A673 (cell line): Measurements from ENCODE around the gene TRIM14. TPM values are rescaled to one million over a fixed set of nuclear protein-coding genes. Genes with fewer than 3 reads are reported as not detected.

Experiments used
- BruUV-seq: library from RNA; stranded (reverse); fragments of 400-500 nt; replicated peaks from 2 replicates; lab custom pipeline; 2021; lab: Mats Ljungman, UMichigan
- CTCF ChIA-PET: fragments of 300-600 bp; sonication (Branson Sonifier 250); formaldehyde crosslinking; loops from one replicate; lab custom pipeline; 2022; ENCODE audit warnings: antibody characterized with exemption; lab: Charles Lee
- POLR2A ChIA-PET: fragments of 300-600 bp; sonication (Branson Sonifier 250); formaldehyde crosslinking; loops from one replicate; lab custom pipeline; 2022; ENCODE audit warnings: antibody characterized with exemption; ENCODE audit not compliant: low non-redundant PET; lab: Charles Lee
- DNase-seq: peaks from one replicate; pipeline ENCODE4 v3.0.0-alpha.2; 2015; ENCODE audit warnings: low spot score
- H3K27ac ChIP-seq: fragments of 200-600 bp; sonication (generic); 2 replicates; pipeline ENCODE4 v1.5.1; 2016; ENCODE audit warnings: mixed run types, low read depth, mild to moderate bottlenecking, mixed read lengths, antibody characterized with exemption, low read length; ENCODE audit not compliant: poor library complexity, severe bottlenecking
- H3K27me3 ChIP-seq: fragments of 200-600 bp; sonication (generic); replicated peaks from 2 replicates; pipeline ENCODE4 v1.6.1; 2017; ENCODE audit warnings: mixed run types, low read depth, mild to moderate bottlenecking, mixed read lengths, antibody characterized with exemption, low read length; ENCODE audit not compliant: insufficient read depth, poor library complexity
- H3K36me3 ChIP-seq: fragments of 200-600 bp; sonication (generic); 2 replicates; pipeline ENCODE4 v1.6.1; 2016; ENCODE audit warnings: mixed run types, mild to moderate bottlenecking, mixed read lengths, antibody characterized with exemption, low read length; ENCODE audit not compliant: insufficient read depth, poor library complexity, severe bottlenecking
- H3K4me1 ChIP-seq: fragments of 200-600 bp; sonication (generic); 2 replicates; pipeline ENCODE4 v1.6.1; 2017; ENCODE audit warnings: mixed run types, mild to moderate bottlenecking, mixed read lengths, antibody characterized with exemption, low read length; ENCODE audit not compliant: insufficient read depth, poor library complexity, severe bottlenecking
- H3K4me3 ChIP-seq: fragments of 200-600 bp; sonication (generic); 2 replicates; pipeline ENCODE4 v1.5.1; 2016; ENCODE audit warnings: low read depth, mixed run types, mild to moderate bottlenecking, mixed read lengths, low read length; ENCODE audit not compliant: poor library complexity, severe bottlenecking
- H3K9me3 ChIP-seq: fragments of 200-600 bp; sonication (generic); 2 replicates; pipeline ENCODE4 v1.6.1; 2016; ENCODE audit warnings: mixed run types, low read depth, mild to moderate bottlenecking, mixed read lengths, antibody characterized with exemption, low read length; ENCODE audit not compliant: poor library complexity, severe bottlenecking
- CTCF ChIP-seq: fragments of 300-800, 200-600 bp; sonication (generic); conservative IDR thresholded peaks from 2 replicates; pipeline ENCODE4 v1.5.1; 2017; ENCODE audit warnings: low read depth, mild to moderate bottlenecking, antibody characterized with exemption, low read length, moderate library complexity, mixed read lengths
- EZH2 ChIP-seq: fragments of 200-600 bp; sonication (generic); IDR thresholded peaks from 2 replicates; pipeline ENCODE4 v1.6.1; 2017; ENCODE audit warnings: borderline replicate concordance, low read depth, mild to moderate bottlenecking, mixed read lengths, antibody characterized with exemption, low read length; ENCODE audit not compliant: poor library complexity, severe bottlenecking
- intact Hi-C: fragments of 100-400 bp; cut with micrococcal nuclease; formaldehyde crosslinking; loops from one replicate; pipeline ENCODE4 v1.10.0; 2022; ENCODE audit not compliant: unreplicated experiment
- total RNA-seq: library from RNA; stranded (reverse); gene quantifications from 2 replicates; pipeline ENCODE4 v1.2.3, GENCODE V29; 2021

Gene TRIM14
- total RNA-seq, 1 experiment from 2014 or later: 3.8 TPM

GRCh38 chr9:98101868-98102273 is 17.2 kb downstream of the TRIM14 start:
- Histone ChIP-seq H3K27ac (no peak overlapping the region), H3K9me3 (no peaks in the 10 kb centered on the region), H3K36me3 (no peaks in the 10 kb centered on the region), H3K27me3 (no peaks in the 10 kb centered on the region), H3K4me1 (no peaks in the 10 kb centered on the region), H3K4me3 (no peak overlapping the region)
- intact Hi-C loops: no loop called here
- TF ChIP-seq CTCF (no peak), EZH2 (no peak)
- POLR2A ChIA-PET: no interaction called here
- no TSS peak for BruUV-seq
- CTCF ChIA-PET: no interaction called here
- DNase-seq: no peak

- Histone ChIP-seq H3K4me1 (no peaks in the 10 kb centered on the region), H3K27me3 (no peaks in the 10 kb centered on the region), H3K27ac (no peak overlapping the region), H3K36me3 (no peaks in the 10 kb centered on the region), H3K4me3 (no peak overlapping the region), H3K9me3 (no peaks in the 10 kb centered on the region)
- TF ChIP-seq CTCF (no peak), EZH2 (no peak)
- ChIA-PET POLR2A (no interaction called here), CTCF (no interaction called here)
- intact Hi-C loops: no loop called here
- no peak for DNase-seq
- BruUV-seq: no TSS peak
Measured at GRCh38 chr9:98101416-98101815, 17.6 kb downstream of the TRIM14 start.

GRCh38 chr9:98100456-98100855 is 18.6 kb downstream of the TRIM14 start:
- no peak overlapping the region for H3K4me3 ChIP-seq
- no TSS peak for BruUV-seq
- DNase-seq: no peak
- TF ChIP-seq CTCF (no peak), EZH2 (no peak)
- intact Hi-C loops: no loop called here
- H3K27me3 ChIP-seq: no peaks in the 10 kb centered on the region
- H3K4me1 ChIP-seq: no peaks in the 10 kb centered on the region
- no peak overlapping the region for H3K27ac ChIP-seq
- ChIA-PET CTCF (no interaction called here), POLR2A (no interaction called here)
- H3K9me3 ChIP-seq: no peaks in the 10 kb centered on the region
- H3K36me3 ChIP-seq: no peaks in the 10 kb centered on the region
